Fibroblast of pulmonary artery (primary cell): ENCODE measurements around the gene ANGPTL8.

Source experiments
- DNase-seq: peaks from one replicate; pipeline ENCODE4 v3.0.0-alpha.2; 2010; ENCODE audit warnings: low read depth
- H3K4me3 ChIP-seq: replicated peaks from 2 replicates; pipeline ENCODE4 v1.5.1; 2011; ENCODE audit warnings: low read depth, mild to moderate bottlenecking, control low read depth, low read length, moderate library complexity
- CTCF ChIP-seq: IDR thresholded peaks from 2 replicates; pipeline ENCODE4 v1.5.1; 2011; ENCODE audit warnings: mild to moderate bottlenecking, control low read depth, low read length, inconsistent platforms; ENCODE audit errors: missing control alignments

Gene ANGPTL8

GRCh38 chr19:11242864-11243797 is 3.7 kb downstream of the ANGPTL8 start:
- TF ChIP-seq CTCF, result peak; percentile 50
- DNase-seq, result peak; percentile 80
- H3K4me3 ChIP-seq, result no peak overlapping the region

GRCh38 chr19:11243798-11244169 is 4.4 kb downstream of the ANGPTL8 start:
- DNase-seq, result no peak
- no peak for TF ChIP-seq CTCF
- no peak overlapping the region for H3K4me3 ChIP-seq

- TF ChIP-seq CTCF, result no peak
- DNase-seq, result no peak
- no peak overlapping the region for H3K4me3 ChIP-seq
Observed at GRCh38 chr19:11244846-11245589, 5.6 kb downstream of the ANGPTL8 start.

- TF ChIP-seq CTCF, result no peak
- DNase-seq, result no peak
- H3K4me3 ChIP-seq, result no peak overlapping the region
Observed at GRCh38 chr19:11246941-11247340, 7.5 kb downstream of the ANGPTL8 start.

- DNase-seq, result peak; percentile 89
- no peak overlapping the region for H3K4me3 ChIP-seq
Observed at GRCh38 chr19:11247391-11247790, 8.0 kb downstream of the ANGPTL8 start.

GRCh38 chr19:11247934-11248333 is 8.5 kb downstream of the ANGPTL8 start:
- no peak for DNase-seq
- no peak for TF ChIP-seq CTCF
- H3K4me3 ChIP-seq, result no peak overlapping the region

More at GRCh38 chr19:11247391-11247790, 8.0 kb downstream of the ANGPTL8 start:
- TF ChIP-seq CTCF, result no peak
